Naive thymus-derived CD4-positive, alpha-beta T cell (primary cell): ENCODE measurements around the gene PPP1CB. TPM values are rescaled to one million over a fixed set of nuclear protein-coding genes. Genes with fewer than 3 reads are reported as not detected.
A peak's percentile ranks its signal among the peaks of the same experiment; 100 is the strongest.

Experiments
- ATAC-seq: fragments of 150-1000 bp; cut with Tn5 transposase; 2 replicates; pipeline ENCODE4 v1.10.0; 2021; ENCODE audit warnings: mild to moderate bottlenecking, moderate library complexity
- CTCF ChIA-PET: fragments of 350-600 bp; sonication (Branson Sonifier 250); formaldehyde crosslinking; loops from one replicate; lab custom pipeline; 2021; ENCODE audit warnings: antibody characterized with exemption; lab: Charles Lee
- POLR2A ChIA-PET: fragments of 350-600 bp; sonication (Branson Sonifier 250); formaldehyde crosslinking; loops from one replicate; lab custom pipeline; 2021; ENCODE audit warnings: antibody characterized with exemption, inconsistent platforms; lab: Charles Lee
- DNase-seq, 9 donors: peaks; one replicate each; pipeline versions ENCODE4 v3.0.0 to v3.0.0-alpha.2; 2020 to 2022; ENCODE audit warnings: mixed read lengths in 1 of 9
- H3K27ac ChIP-seq: one replicate; pipeline ENCODE4 v1.7.0; 2013; ENCODE audit warnings: mild to moderate bottlenecking, low read depth, low read length, moderate library complexity
- H3K27me3 ChIP-seq, 2 donors: one replicate each; pipeline ENCODE4 v1.7.0; 2013; ENCODE audit warnings: low read length in 2 of 2, mild to moderate bottlenecking in 2 of 2, moderate library complexity in 2 of 2; ENCODE audit not compliant: control insufficient read depth in 2 of 2, insufficient read depth in 2 of 2
- H3K36me3 ChIP-seq, 3 experiments: 1 replicate in 2 of 3; 2 replicates in 1 of 3; pipeline ENCODE4 v1.7.0; 2013; ENCODE audit warnings: low read length in 3 of 3, mild to moderate bottlenecking in 3 of 3, moderate library complexity in 1 of 3; ENCODE audit not compliant: insufficient read depth in 3 of 3, control insufficient read depth in 2 of 3
- H3K4me1 ChIP-seq, 2 donors: one replicate each; pipeline ENCODE4 v1.7.0; 2013; ENCODE audit warnings: low read length in 2 of 2, mild to moderate bottlenecking in 2 of 2, moderate library complexity in 1 of 2; ENCODE audit not compliant: control insufficient read depth in 2 of 2, insufficient read depth in 2 of 2
- H3K4me3 ChIP-seq: 2 replicates; pipeline ENCODE4 v1.7.0; 2013; ENCODE audit warnings: mild to moderate bottlenecking, low read length
- H3K9me3 ChIP-seq, 3 experiments: 1 replicate in 2 of 3; 2 replicates in 1 of 3; pipeline ENCODE4 v1.7.0; 2013; ENCODE audit warnings: low read length in 3 of 3; ENCODE audit not compliant: control insufficient read depth in 2 of 3
- H3K27ac Mint-ChIP-seq, 9 donors: one replicate each; pipeline ENCODE4 v1.8.0; 2020 to 2022; ENCODE audit warnings: mixed read lengths in 9 of 9, mild to moderate bottlenecking in 8 of 9, moderate library complexity in 5 of 9, inconsistent platforms in 2 of 9
- H3K27me3 Mint-ChIP-seq, 5 donors: one replicate each; pipeline ENCODE4 v1.8.0; 2021 to 2022; ENCODE audit warnings: mixed read lengths in 5 of 5, mild to moderate bottlenecking in 1 of 5
- H3K36me3 Mint-ChIP-seq, 5 donors: one replicate each; pipeline ENCODE4 v1.8.0; 2020 to 2022; ENCODE audit warnings: mixed read lengths in 5 of 5, mild to moderate bottlenecking in 3 of 5, inconsistent platforms in 1 of 5
- H3K4me1 Mint-ChIP-seq, 7 donors: one replicate each; pipeline ENCODE4 v1.8.0; 2020 to 2022; ENCODE audit warnings: mixed read lengths in 7 of 7, mild to moderate bottlenecking in 3 of 7, inconsistent platforms in 1 of 7
- H3K4me3 Mint-ChIP-seq, 10 donors: one replicate each; pipeline ENCODE4 v1.8.0; 2020 to 2022; ENCODE audit warnings: mild to moderate bottlenecking in 10 of 10, mixed read lengths in 10 of 10, moderate library complexity in 6 of 10, inconsistent platforms in 2 of 10
- H3K9me3 Mint-ChIP-seq, 11 donors: one replicate each; pipeline ENCODE4 v1.8.0; 2020 to 2022; ENCODE audit warnings: mixed read lengths in 11 of 11, mild to moderate bottlenecking in 4 of 11, inconsistent platforms in 1 of 11, moderate library complexity in 1 of 11
- intact Hi-C, 2 donors: fragments of 100-400 bp; cut with micrococcal nuclease; formaldehyde crosslinking; loops; one replicate each; pipeline ENCODE4 v1.15.1; 2023
- polyA plus RNA-seq, 2 donors: library from polyadenylated mRNA; unstranded; fragments of 300-500 nt; fragmentation: Illumina TruSeq; gene quantifications; one replicate each; pipeline ENCODE4 v1.2.3, GENCODE V29; 2021
- total RNA-seq, 6 experiments: library from RNA in 5 of 6; stranded (reverse) in 5 of 6; gene quantifications; 1 replicate in 5 of 6; 2 replicates in 1 of 6; pipeline ENCODE4 v1.2.3 and lab custom pipeline; 2021 to 2026

The PPP1CB gene
- total and polyA plus RNA-seq, 7 experiments from 2014 or later: 73.5 to 223 (median 209) TPM

GRCh38 chr2:28810384-28811285, 59.0 kb downstream of the PPP1CB start, which contains the start of gene SPDYA:
Gene SPDYA (plus strand): TSS chr2:28810834. CDS start chr2:28816015, 5,181 bp downstream.
- H3K36me3 Mint-ChIP-seq: peaks cover 0 to 9% (median 4%) of the 10 kb centered on the region in 5 donors
- no peaks in the 10 kb centered on the region for H3K9me3 ChIP-seq
- H3K9me3 Mint-ChIP-seq: no peaks in the 10 kb centered on the region
- intact Hi-C loops: loop anchor here (1.0 to 10.0 kb wide), 8 partner anchors 11 to 418 kb away; partner anchors contain the start of genes PPP1CB (in 2 of the 2), TRMT61B (in 2 of the 2), CLIP4 (in 1 of the 2) and FOSL2 (in 1 of the 2)
- peak; percentile 96 for ATAC-seq
- H3K4me1 Mint-ChIP-seq: peaks cover 7 to 23% (median 16%) of the 10 kb centered on the region in 7 donors
- ChIA-PET CTCF (interaction anchor here (1.1 kb wide), 2 partner anchors 12 to 216 kb away, joined by 3 read pairs; no protein-coding TSS in a partner anchor), POLR2A (interaction anchor here (0.5 to 1.2 kb wide), 4 partner anchors 8 to 257 kb away, joined by 3 read pairs; no protein-coding TSS in a partner anchor)
- peaks cover 5 to 9% of the 10 kb centered on the region in 2 donors for H3K4me1 ChIP-seq
- H3K27me3 ChIP-seq: no peaks in the 10 kb centered on the region
- peak within 1 kb of the TSS; percentile 63 for H3K4me3 ChIP-seq
- H3K27ac Mint-ChIP-seq: peak within 1 kb of the TSS; percentile 11 to 73 (median 59)
- peaks cover 0 to 8% (median 0%) of the 10 kb centered on the region in 5 donors for H3K27me3 Mint-ChIP-seq
- peak within 1 kb of the TSS; percentile 76 to 94 (median 84) for H3K4me3 Mint-ChIP-seq
- peak within 1 kb of the TSS; percentile 50 for H3K27ac ChIP-seq
- peaks cover 0 to under 1% (median 0%) of the 10 kb centered on the region in 3 experiments for H3K36me3 ChIP-seq
- DNase-seq: peak; percentile 65 to 88 (median 77)

GRCh38 chr2:28818053-28818452, 66.4 kb downstream of the PPP1CB start:
- peaks cover 0 to 4% (median 0%) of the 10 kb centered on the region in 5 donors for H3K36me3 Mint-ChIP-seq
- no peaks in the 10 kb centered on the region for H3K27me3 Mint-ChIP-seq
- no peak overlapping the region for H3K4me3 Mint-ChIP-seq
- DNase-seq: no peak
- Histone ChIP-seq H3K4me1 (no peaks in the 10 kb centered on the region), H3K9me3 (no peaks in the 10 kb centered on the region), H3K27me3 (no peaks in the 10 kb centered on the region), H3K36me3 (no peaks in the 10 kb centered on the region), H3K27ac (no peak overlapping the region), H3K4me3 (no peak overlapping the region)
- POLR2A ChIA-PET: no interaction called here
- intact Hi-C loops: loop anchor here in 1 of 2 donors (10.0 kb wide), 1 partner anchor 297 kb away; the partner anchor contains the start of gene CLIP4
- CTCF ChIA-PET: no interaction called here
- ATAC-seq: no peak
- peaks cover 0 to 5% (median 2%) of the 10 kb centered on the region in 7 donors for H3K4me1 Mint-ChIP-seq
- H3K27ac Mint-ChIP-seq: no peak overlapping the region
- H3K9me3 Mint-ChIP-seq: no peaks in the 10 kb centered on the region

- ChIA-PET CTCF (interaction anchor here (0.6 to 2.0 kb wide), 10 partner anchors 19 to 1569 kb away, joined by 3 to 6 read pairs (median 3); partner anchors contain the start of gene WDR43), POLR2A (interaction anchor here (1.0 to 1.1 kb wide), 2 partner anchors 10 to 50 kb away, joined by 3 read pairs; no protein-coding TSS in a partner anchor)
- ATAC-seq (peak; percentile 93), DNase-seq (peak in 8 of 9 donors; percentile 39 to 74 (median 60))
- Histone ChIP-seq H3K4me3 (no peak overlapping the region), H3K4me1 (no peaks in the 10 kb centered on the region), H3K27ac (no peak overlapping the region), H3K9me3 (no peaks in the 10 kb centered on the region), H3K36me3 (no peaks in the 10 kb centered on the region), H3K27me3 (no peaks in the 10 kb centered on the region)
- peak overlapping the region in 1 of 9 donors; percentile 7 for H3K27ac Mint-ChIP-seq
- H3K9me3 Mint-ChIP-seq: no peaks in the 10 kb centered on the region
- H3K4me3 Mint-ChIP-seq: no peak overlapping the region
- peaks cover 0 to 5% (median 2%) of the 10 kb centered on the region in 7 donors for H3K4me1 Mint-ChIP-seq
- intact Hi-C loops: loop anchor here (1.0 to 10.0 kb wide), 9 partner anchors 11 to 376 kb away; partner anchors contain the start of genes WDR43 (in 2 of the 2) and SPDYA (in 1 of the 2)
- H3K36me3 Mint-ChIP-seq: peaks cover 0 to 4% (median 0%) of the 10 kb centered on the region in 5 donors
- peaks cover 0 to 3% (median 0%) of the 10 kb centered on the region in 5 donors for H3K27me3 Mint-ChIP-seq
Observed at GRCh38 chr2:28821295-28821958, 69.8 kb downstream of the PPP1CB start.

- CTCF ChIA-PET: interaction anchor here (0.7 to 2.0 kb wide), 4 partner anchors 11 to 189 kb away, joined by 3 to 6 read pairs (median 3); no protein-coding TSS in a partner anchor
- Mint-ChIP-seq H3K4me3 (no peak overlapping the region), H3K9me3 (no peaks in the 10 kb centered on the region), H3K27me3 (peaks cover 0 to 4% (median 0%) of the 10 kb centered on the region in 5 donors), H3K4me1 (peaks cover 0 to 5% (median 2%) of the 10 kb centered on the region in 7 donors), H3K36me3 (no peaks in the 10 kb centered on the region), H3K27ac (no peak overlapping the region)
- POLR2A ChIA-PET: no interaction called here
- no peak overlapping the region for H3K27ac ChIP-seq
- no peaks in the 10 kb centered on the region for H3K9me3 ChIP-seq
- no peak for DNase-seq
- intact Hi-C loops: loop anchor here in 1 of 2 donors (5.0 to 10.0 kb wide), 2 partner anchors 73 to 190 kb away; partner anchors contain the start of gene WDR43
- H3K36me3 ChIP-seq: no peaks in the 10 kb centered on the region
- H3K4me3 ChIP-seq: no peak overlapping the region
- H3K27me3 ChIP-seq: no peaks in the 10 kb centered on the region
- ATAC-seq: no peak
- no peaks in the 10 kb centered on the region for H3K4me1 ChIP-seq
Observed at GRCh38 chr2:28822036-28822435, 70.4 kb downstream of the PPP1CB start.

- Histone ChIP-seq H3K4me1 (no peaks in the 10 kb centered on the region), H3K27ac (no peak overlapping the region), H3K9me3 (no peaks in the 10 kb centered on the region), H3K27me3 (no peaks in the 10 kb centered on the region), H3K36me3 (no peaks in the 10 kb centered on the region), H3K4me3 (no peak overlapping the region)
- intact Hi-C loops: loop anchor here in 1 of 2 donors (5.0 to 10.0 kb wide), 2 partner anchors 71 to 188 kb away; partner anchors contain the start of gene WDR43
- Mint-ChIP-seq H3K9me3 (no peaks in the 10 kb centered on the region), H3K27me3 (peaks cover 0 to 4% (median 0%) of the 10 kb centered on the region in 5 donors), H3K4me1 (peaks cover 0 to 7% (median 4%) of the 10 kb centered on the region in 7 donors), H3K27ac (no peak overlapping the region), H3K36me3 (peaks cover 0 to 4% (median 0%) of the 10 kb centered on the region in 5 donors), H3K4me3 (no peak overlapping the region)
- ChIA-PET POLR2A (interaction anchor here (0.7 kb wide), 1 partner anchor 245 kb away, joined by 3 read pairs; no protein-coding TSS in a partner anchor), CTCF (no interaction called here)
- DNase-seq (no peak), ATAC-seq (no peak)
Observed at GRCh38 chr2:28824207-28824606, 72.6 kb downstream of the PPP1CB start.
